SK-N-SH (cell line): ENCODE data around the gene KRTAP1-3. TPM values are rescaled to one million over a fixed set of nuclear protein-coding genes. Genes with fewer than 3 reads are reported as not detected.

Experiments
- CTCF ChIA-PET: fragments of 300-600, 350-600 bp; formaldehyde crosslinking; extraction: SDS; loops from one replicate; lab custom pipeline; 2021; lab: Yijun Ruan, JAX
- POLR2A ChIA-PET: fragments of 350-600 bp; sonication (Branson Sonifier 250); formaldehyde crosslinking; extraction: SDS; loops from one replicate; lab custom pipeline; 2020; ENCODE audit warnings: antibody characterized with exemption, inconsistent platforms; lab: Yijun Ruan, JAX
- DNase-seq: peaks from one replicate; pipeline ENCODE4 v3.0.0; 2012
- H2AFZ ChIP-seq: fragments of 200-600 bp; sonication (generic); 2 replicates; pipeline ENCODE4 v1.8.1; 2016; ENCODE audit warnings: antibody characterized with exemption, mild to moderate bottlenecking, low read depth
- H3F3A ChIP-seq: fragments of 200-600 bp; sonication (generic); replicated peaks from 2 replicates; pipeline ENCODE3; 2016; ENCODE audit warnings: antibody characterized with exemption, mild to moderate bottlenecking; ENCODE audit not compliant: insufficient read depth
- H3K27ac ChIP-seq, 2 experiments: fragments of 200-500 bp in 1 of 2; fragments of 200-600 bp in 1 of 2; sonication (Bioruptor generic) in 1 of 2; sonication (generic), shearing (Covaris generic) in 1 of 2; 2 replicates each; pipeline versions ENCODE4 v1.5.1 to v1.6.1; 2014 to 2016; ENCODE audit warnings: low read depth in 2 of 2, inconsistent platforms in 1 of 2, low read length in 1 of 2, mild to moderate bottlenecking in 1 of 2, mixed read lengths in 1 of 2
- H3K27me3 ChIP-seq: fragments of 200-600 bp; sonication (generic), shearing (Covaris generic); 2 replicates; pipeline ENCODE4 v1.6.1; 2016; ENCODE audit warnings: mixed run types; ENCODE audit not compliant: insufficient read depth
- H3K36me3 ChIP-seq, 2 experiments: fragments of 200-500 bp in 1 of 2; fragments of 200-600 bp in 1 of 2; sonication (Bioruptor generic) in 1 of 2; sonication (generic) in 1 of 2; replicated peaks in 1 of 2; 2 replicates each; pipeline versions ENCODE3 to v1.5.1; 2014 to 2016; ENCODE audit warnings: low read length in 1 of 2, mild to moderate bottlenecking in 1 of 2; ENCODE audit not compliant: insufficient read depth in 2 of 2, control insufficient read depth in 1 of 2
- H3K4me1 ChIP-seq, 2 experiments: fragments of 200-500 bp in 1 of 2; fragments of 200-600 bp in 1 of 2; sonication (Bioruptor generic) in 1 of 2; sonication (generic), shearing (Covaris generic) in 1 of 2; 2 replicates each; pipeline versions ENCODE4 v1.5.1 to v1.6.1; 2014 to 2016; ENCODE audit warnings: low read depth in 1 of 2, low read length in 1 of 2, mixed run types in 1 of 2; ENCODE audit not compliant: insufficient read depth in 2 of 2, control insufficient read depth in 1 of 2
- H3K4me2 ChIP-seq: fragments of 200-600 bp; sonication (generic), shearing (Covaris generic); 2 replicates; pipeline ENCODE4 v1.6.1; 2017; ENCODE audit warnings: mixed run types
- H3K4me3 ChIP-seq, 2 experiments: fragments of 200-500 bp in 1 of 2; fragments of 200-600 bp in 1 of 2; sonication (Bioruptor generic) in 1 of 2; sonication (generic), shearing (Covaris generic) in 1 of 2; 2 replicates each; pipeline versions ENCODE4 v1.5.1 to v1.8.1; 2014 to 2016; ENCODE audit warnings: low read depth in 2 of 2, inconsistent platforms in 1 of 2, low read length in 1 of 2, mild to moderate bottlenecking in 1 of 2, mixed read lengths in 1 of 2, moderate library complexity in 1 of 2
- H3K79me2 ChIP-seq: fragments of 200-600 bp; sonication (generic); 2 replicates; pipeline ENCODE4 v1.8.1; 2017; ENCODE audit warnings: mild to moderate bottlenecking; ENCODE audit not compliant: insufficient read depth
- H3K9ac ChIP-seq: fragments of 200-600 bp; sonication (generic); 2 replicates; pipeline ENCODE4 v1.6.1; 2017; ENCODE audit warnings: mixed run types
- H3K9me2 ChIP-seq: fragments of 200-600 bp; sonication (generic); 2 replicates; pipeline ENCODE4 v1.6.1; 2017; ENCODE audit warnings: mixed run types
- H3K9me3 ChIP-seq: fragments of 200-600 bp; sonication (generic); 2 replicates; pipeline ENCODE4 v1.6.1; 2017; ENCODE audit warnings: mixed run types, mild to moderate bottlenecking, moderate library complexity
- H4K20me1 ChIP-seq: fragments of 200-600 bp; sonication (generic); 2 replicates; pipeline ENCODE4 v1.6.1; 2017; ENCODE audit warnings: mild to moderate bottlenecking, mixed run types; ENCODE audit not compliant: insufficient read depth
- EP300 ChIP-seq, 2 experiments: IDR thresholded peaks; 2 replicates each; pipeline versions ENCODE4 v1.4.0 to v1.6.1; 2012; ENCODE audit warnings: borderline replicate concordance in 1 of 2, low read depth in 1 of 2, low read length in 1 of 2
- EZH2phosphoT487 ChIP-seq: fragments of 200-600 bp; sonication (generic); IDR thresholded peaks from 2 replicates; pipeline ENCODE4 v1.6.1; 2017; ENCODE audit warnings: low read depth, mixed run types, mild to moderate bottlenecking, antibody characterized with exemption, moderate library complexity, borderline replicate concordance
- FOSL2 ChIP-seq: IDR thresholded peaks from 2 replicates; pipeline ENCODE4 v1.4.0; 2012; ENCODE audit warnings: low read depth, mild to moderate bottlenecking, moderate library complexity, borderline replicate concordance
- FOXM1 ChIP-seq: IDR thresholded peaks from 2 replicates; pipeline ENCODE4 v1.4.0; 2012; ENCODE audit warnings: low read depth, mild to moderate bottlenecking
- GABPA ChIP-seq: IDR thresholded peaks from 2 replicates; pipeline ENCODE4 v1.4.0; 2012; ENCODE audit warnings: low read depth, mild to moderate bottlenecking
- IRF3 ChIP-seq: fragments of 150-350 bp; IDR thresholded peaks from 2 replicates; pipeline ENCODE4 v1.6.1; 2016; ENCODE audit warnings: mild to moderate bottlenecking, low read depth, low read length
- JUND ChIP-seq: IDR thresholded peaks from 2 replicates; pipeline ENCODE4 v1.4.0; 2012
- MAX ChIP-seq: IDR thresholded peaks from 2 replicates; pipeline ENCODE4 v1.4.0; 2012; ENCODE audit warnings: low read depth
- MXI1 ChIP-seq: IDR thresholded peaks from 2 replicates; pipeline ENCODE4 v1.6.1; 2012; ENCODE audit warnings: mild to moderate bottlenecking, low read depth, low read length, improper control_type of control experiment
- NRF1 ChIP-seq: IDR thresholded peaks from 2 replicates; pipeline ENCODE4 v1.6.1; 2012; ENCODE audit warnings: low read depth, mild to moderate bottlenecking, low read length
- RAD21 ChIP-seq: IDR thresholded peaks from 2 replicates; pipeline ENCODE4 v1.6.1; 2012; ENCODE audit warnings: mild to moderate bottlenecking, low read length
- RCOR1 ChIP-seq: fragments of 150-350 bp; IDR thresholded peaks from 2 replicates; pipeline ENCODE4 v1.6.1; 2017; ENCODE audit warnings: antibody characterized with exemption, low read length
- RFX5 ChIP-seq: IDR thresholded peaks from 2 replicates; pipeline ENCODE4 v1.6.1; 2012; ENCODE audit warnings: mild to moderate bottlenecking, improper control_type of control experiment, low read length
- RXRA ChIP-seq: IDR thresholded peaks from 2 replicates; pipeline ENCODE4 v1.4.0; 2012; ENCODE audit warnings: low read depth, mild to moderate bottlenecking, borderline replicate concordance
- SIN3A ChIP-seq: IDR thresholded peaks from 2 replicates; pipeline ENCODE4 v1.6.1; 2012; ENCODE audit warnings: low read depth, mild to moderate bottlenecking, low read length, moderate library complexity, borderline replicate concordance
- SMC3 ChIP-seq: IDR thresholded peaks from 2 replicates; pipeline ENCODE4 v1.6.1; 2012; ENCODE audit warnings: low read depth, low read length, improper control_type of control experiment
- TCF12 ChIP-seq: IDR thresholded peaks from 2 replicates; pipeline ENCODE4 v1.4.0; 2012
- TEAD4 ChIP-seq: IDR thresholded peaks from 2 replicates; pipeline ENCODE4 v1.4.0; 2012; ENCODE audit warnings: mild to moderate bottlenecking, borderline replicate concordance; ENCODE audit not compliant: insufficient read depth
- WGBS: methylation state at CpG from one replicate; pipeline ENCODE4 v1.1.6; 2017; ENCODE audit warnings: low lambda C conversion rate; 5-methylcytosine and 5-hydroxymethylcytosine counted together
- polyA plus RNA-seq, 3 experiments: library from polyadenylated mRNA; depleted of rRNA; stranded (reverse); fragments of >200 nt; gene quantifications; 2 replicates each; pipeline ENCODE4 v1.2.3, GENCODE V29; 2012
- TF ChIP-seq, protein P1 (sequence below): fragments of 150-350 bp; IDR thresholded peaks from 2 replicates; pipeline ENCODE4 v1.6.1; 2017; ENCODE audit warnings: antibody characterized with exemption, low read length, low read depth, borderline replicate concordance
- TF ChIP-seq, protein P2 (sequence below): fragments of 200-600 bp; sonication (generic); IDR thresholded peaks from 2 replicates; pipeline ENCODE4 v1.6.1; 2017; ENCODE audit warnings: antibody characterized with exemption, mild to moderate bottlenecking, moderate library complexity

The KRTAP1-3 gene
- polyA plus RNA-seq, 1 of the 3 experiments (the other 2 are of a cell fraction): not detected

DNA sequence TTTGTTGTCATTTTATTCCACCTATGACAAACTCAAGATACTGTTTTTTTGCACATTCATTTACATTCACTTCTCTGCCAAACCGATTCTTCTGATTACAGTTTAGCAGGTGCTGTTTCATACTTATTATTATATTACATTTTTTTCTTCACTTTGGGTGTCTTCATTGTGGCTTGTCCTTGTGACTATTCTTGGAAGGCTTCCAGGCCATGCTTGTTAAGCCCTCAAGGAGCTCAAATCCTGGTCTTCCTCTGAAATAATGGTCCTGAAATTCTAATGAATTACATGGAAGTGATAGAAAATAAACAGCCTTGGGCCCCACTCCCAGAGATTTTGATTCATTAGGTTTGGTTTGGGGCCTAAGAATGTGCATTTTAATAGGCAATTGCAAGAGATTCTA, 29.6 kb upstream of the KRTAP1-3 start (continued):
- TF ChIP-seq SIN3A: no peak
- TF ChIP-seq IRF3: no peak
- TF ChIP-seq FOSL2: no peak
- no peak for TF ChIP-seq FOXM1
- no peak for TF ChIP-seq RFX5
- TF ChIP-seq GABPA: no peak
- no peak for TF ChIP-seq EZH2phosphoT487
- TF ChIP-seq RCOR1: no peak
- no peak for TF ChIP-seq NRF1
- no peak for TF ChIP-seq TEAD4
- TF ChIP-seq, all 33 proteins: peak for 0

- TF ChIP-seq RXRA: no peak
- TF ChIP-seq SMC3: no peak
- POLR2A ChIA-PET: no interaction called here
- Histone ChIP-seq H3K27me3 (no peaks in the 10 kb centered on the region), H4K20me1 (no peaks in the 10 kb centered on the region), H3K4me1 (peaks cover 0 to 22% of the 10 kb centered on the region in 2 experiments; a peak in 2 of 4 replicates), H3K9ac (no peak overlapping the region), H2AFZ (no peak overlapping the region), H3K4me3 (no peak overlapping the region), H3K27ac (no peak overlapping the region), H3K9me2 (no peaks in the 10 kb centered on the region), H3K36me3 (no peaks in the 10 kb centered on the region), H3F3A (peaks cover 28% of the 10 kb centered on the region), H3K9me3 (no peaks in the 10 kb centered on the region), H3K79me2 (no peaks in the 10 kb centered on the region), H3K4me2 (no peak overlapping the region)
- WGBS: 68% methylated on average over 4 of the region's 4 CpGs
- no peak for DNase-seq
- CTCF ChIA-PET: interaction anchor here (1.5 kb wide), 1 partner anchor 392 kb away, joined by 3 read pairs; no protein-coding TSS in a partner anchor
These were observed 28.8 kb upstream of the KRTAP1-3 start for GRCh38 chr17:41063449-41063848.

GRCh38 chr17:41061964-41062363, 27.3 kb upstream of the KRTAP1-3 start:
- Histone ChIP-seq H3K4me3 (no peak overlapping the region), H3K27me3 (no peaks in the 10 kb centered on the region), H3K79me2 (no peaks in the 10 kb centered on the region), H3K9me3 (no peaks in the 10 kb centered on the region), H3K27ac (peak overlapping the region; percentile 60 to 62; a peak in 3 of 4 replicates), H3F3A (peaks cover 30% of the 10 kb centered on the region), H4K20me1 (no peaks in the 10 kb centered on the region), H3K36me3 (no peaks in the 10 kb centered on the region), H3K4me1 (peaks cover 0 to 22% of the 10 kb centered on the region in 2 experiments; a peak in 2 of 4 replicates), H2AFZ (no peak overlapping the region), H3K9me2 (no peaks in the 10 kb centered on the region), H3K4me2 (no peak overlapping the region), H3K9ac (no peak overlapping the region)
- no peak for DNase-seq
- POLR2A ChIA-PET: no interaction called here
- 50% methylated on average over 1 of the region's 1 CpG for WGBS
- CTCF ChIA-PET: no interaction called here
- peak; percentile 60 for TF ChIP-seq JUND
- TF ChIP-seq, protein P1, sequence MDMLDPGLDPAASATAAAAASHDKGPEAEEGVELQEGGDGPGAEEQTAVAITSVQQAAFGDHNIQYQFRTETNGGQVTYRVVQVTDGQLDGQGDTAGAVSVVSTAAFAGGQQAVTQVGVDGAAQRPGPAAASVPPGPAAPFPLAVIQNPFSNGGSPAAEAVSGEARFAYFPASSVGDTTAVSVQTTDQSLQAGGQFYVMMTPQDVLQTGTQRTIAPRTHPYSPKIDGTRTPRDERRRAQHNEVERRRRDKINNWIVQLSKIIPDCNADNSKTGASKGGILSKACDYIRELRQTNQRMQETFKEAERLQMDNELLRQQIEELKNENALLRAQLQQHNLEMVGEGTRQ: no peak
- 0 out of 2 replicates have a peak, but pooled peaks have one; percentile 47 for TF ChIP-seq TEAD4
- TF ChIP-seq RAD21: no peak
- peak; percentile 68; the same call in 1 of the 2 replicates for TF ChIP-seq FOSL2
- peak; percentile 97 for TF ChIP-seq MAX
- TF ChIP-seq MXI1: no peak
- TF ChIP-seq, protein P2, sequence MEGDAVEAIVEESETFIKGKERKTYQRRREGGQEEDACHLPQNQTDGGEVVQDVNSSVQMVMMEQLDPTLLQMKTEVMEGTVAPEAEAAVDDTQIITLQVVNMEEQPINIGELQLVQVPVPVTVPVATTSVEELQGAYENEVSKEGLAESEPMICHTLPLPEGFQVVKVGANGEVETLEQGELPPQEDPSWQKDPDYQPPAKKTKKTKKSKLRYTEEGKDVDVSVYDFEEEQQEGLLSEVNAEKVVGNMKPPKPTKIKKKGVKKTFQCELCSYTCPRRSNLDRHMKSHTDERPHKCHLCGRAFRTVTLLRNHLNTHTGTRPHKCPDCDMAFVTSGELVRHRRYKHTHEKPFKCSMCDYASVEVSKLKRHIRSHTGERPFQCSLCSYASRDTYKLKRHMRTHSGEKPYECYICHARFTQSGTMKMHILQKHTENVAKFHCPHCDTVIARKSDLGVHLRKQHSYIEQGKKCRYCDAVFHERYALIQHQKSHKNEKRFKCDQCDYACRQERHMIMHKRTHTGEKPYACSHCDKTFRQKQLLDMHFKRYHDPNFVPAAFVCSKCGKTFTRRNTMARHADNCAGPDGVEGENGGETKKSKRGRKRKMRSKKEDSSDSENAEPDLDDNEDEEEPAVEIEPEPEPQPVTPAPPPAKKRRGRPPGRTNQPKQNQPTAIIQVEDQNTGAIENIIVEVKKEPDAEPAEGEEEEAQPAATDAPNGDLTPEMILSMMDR: peak; percentile 30
- no peak for TF ChIP-seq SIN3A
- TF ChIP-seq RXRA: no peak
- TF ChIP-seq EP300 (IDR thresholded peaks at IDR 0.05; ENCODE audit: borderline replicate concordance in 1 of 2, low read depth in 1 of 2, low read length in 1 of 2): peak in 1 of 2 experiments; percentile 49; a peak in 1 of 4 replicates
- TF ChIP-seq TCF12: peak; percentile 64
- TF ChIP-seq FOXM1: no peak
- no peak for TF ChIP-seq SMC3
